IMR-90 (cell line): Measurements from ENCODE around the gene TBX15. TPM values are rescaled to one million over a fixed set of nuclear protein-coding genes. Genes with fewer than 3 reads are reported as not detected.

Experiments
- ATAC-seq: fragments of 200-7000 bp; cut with Tn5 transposase; 2 replicates; pipeline ENCODE4 v1.9.1; 2020; ENCODE audit warnings: low read depth, mild to moderate bottlenecking, moderate library complexity
- BruUV-seq: library from RNA; stranded (reverse); fragments of 400-500 nt; replicated peaks from 2 replicates; lab custom pipeline; 2021; lab: Mats Ljungman, UMichigan
- CTCF ChIA-PET: fragments of 300-600 bp; formaldehyde crosslinking; extraction: SDS; loops from one replicate; lab custom pipeline; 2021; ENCODE audit warnings: antibody characterized with exemption; lab: Yijun Ruan, JAX
- POLR2A ChIA-PET: fragments of 300-600 bp; sonication (Branson Sonifier 250); formaldehyde crosslinking; loops from one replicate; lab custom pipeline; 2022; ENCODE audit warnings: antibody characterized with exemption; ENCODE audit not compliant: unreplicated experiment; lab: Charles Lee
- DNase-seq: peaks from one replicate; pipeline ENCODE4 v3.0.0; 2013
- H2AFZ ChIP-seq: replicated peaks from 2 replicates; pipeline ENCODE3; 2013; ENCODE audit warnings: low read length, mild to moderate bottlenecking; ENCODE audit not compliant: poor library complexity
- H2AK5ac ChIP-seq: 2 replicates; pipeline ENCODE4 v1.6.1; 2013; ENCODE audit warnings: low read depth, low read length, inconsistent platforms
- H2AK9ac ChIP-seq: replicated peaks from 2 replicates; pipeline ENCODE3; 2013; ENCODE audit warnings: mild to moderate bottlenecking, low read depth, low read length, moderate library complexity; ENCODE audit not compliant: poor library complexity
- H2BK120ac ChIP-seq: 2 replicates; pipeline ENCODE4 v1.6.1; 2013; ENCODE audit warnings: low read depth, low read length, inconsistent platforms
- H2BK15ac ChIP-seq: 3 replicates; pipeline ENCODE4 v1.6.1; 2013; ENCODE audit warnings: low read depth, low read length, inconsistent platforms
- H2BK20ac ChIP-seq: 2 replicates; pipeline ENCODE4 v1.6.1; 2013; ENCODE audit warnings: low read depth, mild to moderate bottlenecking, inconsistent platforms, low read length, moderate library complexity
- H2BK5ac ChIP-seq: 2 replicates; pipeline ENCODE4 v1.6.1; 2013; ENCODE audit warnings: mild to moderate bottlenecking, low read depth, low read length, inconsistent platforms; ENCODE audit not compliant: poor library complexity, severe bottlenecking
- H3K14ac ChIP-seq: replicated peaks from 2 replicates; pipeline ENCODE4 v1.6.1; 2013; ENCODE audit warnings: low read depth, low read length, inconsistent platforms
- H3K18ac ChIP-seq: 2 replicates; pipeline ENCODE4 v1.6.1; 2013; ENCODE audit warnings: low read depth, low read length, control low read depth
- H3K23ac ChIP-seq: 2 replicates; pipeline ENCODE4 v1.6.1; 2013; ENCODE audit warnings: low read depth, low read length, inconsistent platforms
- H3K27ac ChIP-seq: 2 replicates; pipeline ENCODE4 v1.5.1; 2013; ENCODE audit warnings: mild to moderate bottlenecking, control low read depth, low read length; ENCODE audit not compliant: insufficient read depth
- H3K27me3 ChIP-seq: 2 replicates; pipeline ENCODE4 v1.6.1; 2013; ENCODE audit warnings: low read length; ENCODE audit not compliant: control insufficient read depth, insufficient read depth
- H3K36me3 ChIP-seq: 2 replicates; pipeline ENCODE4 v1.6.1; 2013; ENCODE audit warnings: low read length, mixed read lengths; ENCODE audit not compliant: control insufficient read depth, insufficient read depth
- H3K4ac ChIP-seq: 2 replicates; pipeline ENCODE4 v1.6.1; 2013; ENCODE audit warnings: low read depth, low read length, inconsistent platforms
- H3K4me1 ChIP-seq: 2 replicates; pipeline ENCODE4 v1.6.1; 2013; ENCODE audit warnings: low read length, mixed read lengths; ENCODE audit not compliant: control insufficient read depth, insufficient read depth
- H3K4me2 ChIP-seq: 2 replicates; pipeline ENCODE4 v1.6.1; 2013; ENCODE audit warnings: low read depth, mild to moderate bottlenecking, control low read depth, low read length, moderate library complexity
- H3K4me3 ChIP-seq: 2 replicates; pipeline ENCODE4 v1.5.1; 2013; ENCODE audit warnings: low read depth, mild to moderate bottlenecking, control low read depth, low read length, moderate library complexity; ENCODE audit not compliant: insufficient read depth
- H3K56ac ChIP-seq: 2 replicates; pipeline ENCODE4 v1.6.1; 2013; ENCODE audit warnings: low read length, inconsistent platforms; ENCODE audit not compliant: insufficient read depth; ENCODE audit errors: extremely low read depth
- H3K79me1 ChIP-seq, 2 experiments: 2 replicates each; pipeline ENCODE4 v1.6.1; 2013; ENCODE audit warnings: low read length in 2 of 2, inconsistent platforms in 1 of 2, low read depth in 1 of 2
- H3K9ac ChIP-seq: 2 replicates; pipeline ENCODE4 v1.6.1; 2013; ENCODE audit warnings: low read depth, low read length, control low read depth
- H3K9me1 ChIP-seq: 2 replicates; pipeline ENCODE4 v1.6.1; 2013; ENCODE audit warnings: low read length, inconsistent platforms; ENCODE audit not compliant: insufficient read depth
- H3K9me3 ChIP-seq: 2 replicates; pipeline ENCODE4 v1.6.1; 2013; ENCODE audit warnings: low read length; ENCODE audit not compliant: control insufficient read depth, insufficient read depth
- H4K20me1 ChIP-seq: 2 replicates; pipeline ENCODE4 v1.6.1; 2013; ENCODE audit warnings: low read length, inconsistent platforms; ENCODE audit not compliant: insufficient read depth
- H4K5ac ChIP-seq: 2 replicates; pipeline ENCODE4 v1.6.1; 2013; ENCODE audit warnings: mild to moderate bottlenecking, low read depth, low read length, control low read depth
- H4K8ac ChIP-seq, 2 experiments: 2 replicates each; pipeline ENCODE4 v1.6.1; 2013; ENCODE audit warnings: low read depth in 2 of 2, low read length in 2 of 2, control low read depth in 1 of 2, inconsistent platforms in 1 of 2
- H4K91ac ChIP-seq: 2 replicates; pipeline ENCODE4 v1.6.1; 2013; ENCODE audit warnings: low read depth, low read length, inconsistent platforms; ENCODE audit not compliant: insufficient read depth
- BHLHE40 ChIP-seq: fragments of 150-350 bp; IDR thresholded peaks from 2 replicates; pipeline ENCODE4 v1.6.1; 2016; ENCODE audit warnings: mild to moderate bottlenecking, low read depth, low read length
- CEBPB ChIP-seq: IDR thresholded peaks from 2 replicates; pipeline ENCODE4 v1.6.1; 2012; ENCODE audit warnings: low read depth, low read length, improper control_type of control experiment
- MAZ ChIP-seq: IDR thresholded peaks from 2 replicates; pipeline ENCODE4 v1.6.1; 2012; ENCODE audit warnings: low read depth, mild to moderate bottlenecking, low read length, improper control_type of control experiment, moderate library complexity, borderline replicate concordance
- NFE2L2 ChIP-seq: fragments of 150-350 bp; IDR thresholded peaks from 2 replicates; pipeline ENCODE4 v1.6.1; 2016; ENCODE audit warnings: low read depth, mild to moderate bottlenecking, low read length
- POLR2A ChIP-seq: IDR thresholded peaks from 2 replicates; pipeline ENCODE4 v1.6.1; 2012; ENCODE audit warnings: mild to moderate bottlenecking, low read depth, low read length
- RAD21 ChIP-seq: IDR thresholded peaks from 2 replicates; pipeline ENCODE4 v1.6.1; 2012; ENCODE audit warnings: low read length, improper control_type of control experiment
- RFX5 ChIP-seq: IDR thresholded peaks from 2 replicates; pipeline ENCODE4 v1.8.0; 2012; ENCODE audit warnings: low read depth, mild to moderate bottlenecking, low read length, moderate library complexity
- SMC3 ChIP-seq: fragments of 150-350 bp; IDR thresholded peaks from 2 replicates; pipeline ENCODE4 v1.6.1; 2016; ENCODE audit warnings: low read depth, mild to moderate bottlenecking, antibody characterized with exemption, low read length, moderate library complexity
- WGBS, 2 experiments: methylation state at CpG; one replicate each; pipeline versions ENCODE4 v1.1.5 to v1.1.7; 2013; ENCODE audit warnings: missing lambda C conversion rate in 2 of 2; ENCODE audit not compliant: insufficient read length in 1 of 2; ENCODE audit errors: extremely low coverage in 2 of 2; 5-methylcytosine and 5-hydroxymethylcytosine counted together
- dilution Hi-C: fragments of 300-500 bp; cut with HindIII; formaldehyde crosslinking; loops from one replicate; pipeline ENCODE4 v1.14.3; 2018; ENCODE audit warnings: low sequenced_read_pairs; ENCODE audit not compliant: unreplicated experiment
- in situ Hi-C: fragments of 300-500 bp; cut with MboI; formaldehyde crosslinking; loops from 3 replicates; pipeline ENCODE4 v1.14.3; 2019; ENCODE audit warnings: low sequenced_read_pairs, inconsistent platforms, mixed read lengths
- intact Hi-C: fragments of 100-400 bp; cut with micrococcal nuclease; formaldehyde crosslinking; loops from 2 replicates; pipeline ENCODE4 v1.10.0; 2022
- polyA plus RNA-seq, 3 experiments: library from polyadenylated mRNA; depleted of rRNA; stranded (reverse); fragments of >200 nt; gene quantifications; 2 replicates each; pipeline ENCODE4 v1.2.3, GENCODE V29; 2012; ENCODE audit warnings: low replicate concordance in 1 of 3
- total RNA-seq: library from RNA; depleted of rRNA; stranded (reverse); fragments of >200 nt; gene quantifications from 2 replicates; pipeline ENCODE4 v1.2.3, GENCODE V29; 2012

The TBX15 gene
- total and polyA plus RNA-seq, 2 of the 4 experiments (the other 2 are of a cell fraction): not detected

DNA sequence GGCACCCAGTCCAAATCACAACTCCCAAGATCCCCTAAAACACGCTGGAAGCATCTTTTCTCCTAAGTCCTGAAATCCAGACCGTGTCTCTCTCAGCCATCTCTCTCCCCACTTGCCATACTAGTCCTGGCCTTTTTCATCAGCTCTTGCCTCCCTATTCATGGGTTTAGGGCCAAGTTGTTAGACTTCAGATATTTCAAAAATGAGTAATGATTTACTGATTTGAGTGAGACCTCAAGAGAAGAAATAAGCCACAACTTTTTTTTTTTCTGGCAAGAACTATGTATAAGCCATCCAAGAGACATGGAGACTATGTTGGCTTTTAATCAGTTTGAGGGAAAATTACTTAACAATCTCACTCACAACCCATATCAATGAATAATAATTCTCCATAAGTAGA is 62.5 kb downstream of the TBX15 start:
- Histone ChIP-seq H2AK9ac (no peak overlapping the region), H3K9me1 (no peaks in the 10 kb centered on the region), H3K4ac (no peak overlapping the region), H3K79me1 (no peaks in the 10 kb centered on the region), H4K5ac (no peak overlapping the region), H3K4me3 (no peak overlapping the region), H3K27ac (no peak overlapping the region), H3K9me3 (no peaks in the 10 kb centered on the region), H2BK15ac (no peak overlapping the region), H3K4me1 (no peaks in the 10 kb centered on the region), H4K8ac (no peak overlapping the region), H2AK5ac (no peak overlapping the region), H3K18ac (no peak overlapping the region), H4K91ac (no peak overlapping the region), H3K23ac (no peak overlapping the region), H2BK120ac (no peak overlapping the region), H3K14ac (no peak overlapping the region), H3K36me3 (no peaks in the 10 kb centered on the region), H3K4me2 (no peak overlapping the region), H4K20me1 (no peaks in the 10 kb centered on the region), H3K27me3 (no peaks in the 10 kb centered on the region), H2AFZ (no peak overlapping the region), H2BK20ac (no peak overlapping the region), H2BK5ac (no peak overlapping the region), H3K9ac (no peak overlapping the region), H3K56ac (no peak overlapping the region)
- ChIA-PET POLR2A (no interaction called here), CTCF (no interaction called here)
- no peak for DNase-seq
- dilution Hi-C loops: no loop called here
- intact Hi-C loops: no loop called here
- no TSS peak for BruUV-seq
- TF ChIP-seq BHLHE40: no peak
- TF ChIP-seq POLR2A: no peak
- no peak for TF ChIP-seq RFX5
- no peak for TF ChIP-seq RAD21
- no peak for TF ChIP-seq SMC3
- no peak for TF ChIP-seq CEBPB
- TF ChIP-seq NFE2L2: no peak
- TF ChIP-seq MAZ: no peak
- WGBS, 2 experiments: no CpG with 5 or more reads among the region's 2 CpGs
- in situ Hi-C loops: no loop called here
- ATAC-seq: no peak
